Psoas muscle (tissue), 8 donors: ENCODE results near the gene AJAP1. TPM values are rescaled to one million over a fixed set of nuclear protein-coding genes. Genes with fewer than 3 reads are reported as not detected.

Source experiments
- ATAC-seq, 4 donors: fragments of 200-7000 bp; cut with Tn5 transposase; one replicate each; pipeline ENCODE4 v1.9.1; 2020; ENCODE audit warnings: moderate library complexity in 3 of 4, mild to moderate bottlenecking in 2 of 4
- DNase-seq, 2 donors: peaks; one replicate each; pipeline ENCODE4 v3.0.0-alpha.2; 2020
- H3K27ac ChIP-seq: fragments of 200-600 bp; one replicate; pipeline ENCODE4 v1.8.0; 2022
- H3K27me3 ChIP-seq, 3 donors: fragments of 200-600 bp in 1 of 3; one replicate each; pipeline versions ENCODE4 v1.6.1 to v1.8.0; 2013 to 2022; ENCODE audit warnings: low read length in 2 of 3, mild to moderate bottlenecking in 2 of 3, moderate library complexity in 1 of 3; ENCODE audit not compliant: insufficient read depth in 3 of 3
- H3K36me3 ChIP-seq, 2 donors: fragments of 200-600 bp in 1 of 2; one replicate each; pipeline versions ENCODE4 v1.6.1 to v1.8.0; 2013 to 2022; ENCODE audit warnings: low read depth in 1 of 2, mild to moderate bottlenecking in 1 of 2, moderate library complexity in 1 of 2; ENCODE audit not compliant: insufficient read depth in 1 of 2
- H3K4me1 ChIP-seq: fragments of 200-600 bp; one replicate; pipeline ENCODE4 v1.8.0; 2022
- H3K4me3 ChIP-seq: fragments of 200-600 bp; one replicate; pipeline ENCODE4 v1.8.0; 2022; ENCODE audit warnings: mild to moderate bottlenecking
- H3K9me3 ChIP-seq: fragments of 200-600 bp; one replicate; pipeline ENCODE4 v1.8.0; 2022
- CTCF ChIP-seq: fragments of 200-600 bp; IDR thresholded peaks from one replicate; pipeline ENCODE4 v1.8.0; 2022; ENCODE audit warnings: antibody characterized with exemption
- WGBS, 3 donors: extraction: QIAGEN DNeasy Blood & Tissue Kit; methylation state at CpG; one replicate each; pipeline versions ENCODE4 v1.1.6 to v1.1.7; 2013; 5-methylcytosine and 5-hydroxymethylcytosine counted together
- intact Hi-C, 2 donors: fragments of 100-400 bp; cut with DNase I; formaldehyde crosslinking; loops; one replicate each; pipeline versions ENCODE4 v1.11.0 to v1.14.2; 2022
- polyA plus RNA-seq, 3 donors: library from polyadenylated mRNA; stranded (reverse); fragments of 200-250 nt; gene quantifications; one replicate each; pipeline ENCODE4 v1.2.3, GENCODE V29; 2013
- total RNA-seq, 4 donors: library from RNA; stranded (reverse); fragmentation: NEBNext Ultra II Directional in 2 of 4; extraction: Animal tissue kit (Norgen Biotek cat#: 25700) in 2 of 4; gene quantifications; one replicate each; pipeline versions ENCODE4 v1.2.1 to v1.2.4, GENCODE V29; 2021 to 2023
- donor health status: healthy with polysubstance abuse.
- donor health status: DM: no; HTN: no; CAD: no; lungs with moderate emphysema.
- donor health status: Bipolar disorder and iron deficiency.
- donor health status: healthy.
- donor health status: DM: yes; HTN: yes; CAD: no.
- donor health status: DM: no; HTN: no; CAD: no.
- donor health status: DM: no; HTN: no; CAD: no.
- donor health status: DM: yes; HTN: yes; CAD: no.

The AJAP1 gene
- total and polyA plus RNA-seq, 7 donors, result under 0.01 to 1.4 (median 0.07) TPM

- intact Hi-C loops, result no loop called here
- no peak for TF ChIP-seq CTCF
- H3K27me3 ChIP-seq, result peaks cover 0 to 2% (median 0%) of the 10 kb centered on the region in 3 donors
- H3K27ac ChIP-seq, result no peak overlapping the region
- ATAC-seq (no peak), DNase-seq (no peak)
- WGBS, 3 donors, result 56 to 63% (median 62%) methylated on average over 3 of the region's 3 CpGs
- H3K4me1 ChIP-seq, result no peaks in the 10 kb centered on the region
- H3K4me3 ChIP-seq, result no peak overlapping the region
- H3K36me3 ChIP-seq, result no peaks in the 10 kb centered on the region
- H3K9me3 ChIP-seq, result no peaks in the 10 kb centered on the region
These were observed 95.8 kb downstream of the AJAP1 start for GRCh38 chr1:4750177-4750576.

GRCh38 chr1:4752059-4752458 lies 97.7 kb downstream of the AJAP1 start:
- Histone ChIP-seq H3K36me3 (no peaks in the 10 kb centered on the region), H3K9me3 (no peaks in the 10 kb centered on the region), H3K4me1 (no peaks in the 10 kb centered on the region), H3K27ac (no peak overlapping the region), H3K27me3 (peaks cover 0 to 2% (median 0%) of the 10 kb centered on the region in 3 donors), H3K4me3 (no peak overlapping the region)
- TF ChIP-seq CTCF, result no peak
- 49 to 61% (median 59%) methylated on average over 4 of the region's 4 CpGs for WGBS, 3 donors
- DNase-seq, result no peak
- intact Hi-C loops, result no loop called here
- ATAC-seq, result no peak

DNA sequence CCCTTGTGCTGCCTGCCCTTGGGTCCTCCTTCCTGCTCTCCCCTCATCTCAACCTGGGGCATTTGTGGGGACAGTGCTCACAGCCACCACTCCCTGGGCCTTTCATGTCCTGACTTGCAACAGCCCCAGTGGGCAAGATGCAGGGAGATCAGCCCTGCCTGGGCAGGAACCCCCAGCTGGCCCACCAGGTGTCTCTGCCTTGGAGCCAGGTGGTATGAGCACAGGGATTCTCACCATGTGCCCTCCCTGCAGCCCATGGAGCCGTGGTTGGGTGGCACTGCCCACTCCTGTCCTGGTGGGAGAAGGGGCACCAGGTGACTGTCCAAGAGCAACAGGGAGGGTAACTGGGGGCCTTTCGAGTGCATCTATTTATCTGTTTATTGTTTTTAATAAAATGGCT lies 100.4 kb downstream of the AJAP1 start:
- Histone ChIP-seq H3K9me3 (no peaks in the 10 kb centered on the region), H3K27ac (no peak overlapping the region), H3K4me3 (no peak overlapping the region), H3K4me1 (no peaks in the 10 kb centered on the region), H3K27me3 (no peaks in the 10 kb centered on the region), H3K36me3 (no peaks in the 10 kb centered on the region)
- DNase-seq (no peak), ATAC-seq (no peak)
- intact Hi-C loops, result no loop called here
- no peak for TF ChIP-seq CTCF
- WGBS, 3 donors, result 58 to 69% (median 62%) methylated on average over 2 of the region's 2 CpGs

DNA sequence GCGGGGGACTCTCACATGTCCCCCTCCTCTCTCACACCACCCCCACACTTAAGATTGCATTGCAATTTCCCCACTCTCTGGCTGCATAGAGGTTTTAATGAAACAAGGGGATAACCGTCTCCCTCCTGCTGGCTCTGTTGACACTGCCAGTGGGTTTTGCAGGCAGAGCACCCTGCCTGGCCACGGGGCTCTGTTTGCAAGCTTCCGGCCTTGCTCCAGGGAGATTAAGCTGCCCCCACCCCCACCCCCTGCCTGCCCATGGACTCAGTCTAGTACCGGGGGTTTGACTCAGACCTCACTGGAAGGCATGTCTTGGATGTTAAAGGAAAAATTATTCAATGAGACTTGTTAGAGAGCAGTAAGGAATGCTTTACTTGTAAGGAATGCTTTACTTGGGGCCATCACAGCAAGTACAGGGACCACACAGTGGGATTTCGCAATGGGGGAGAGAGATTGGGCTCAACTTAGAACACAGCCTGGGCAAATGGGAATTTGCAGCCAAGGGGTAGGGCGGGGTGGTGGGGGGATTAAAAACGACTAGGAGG lies 101.0 kb downstream of the AJAP1 start:
- no peaks in the 10 kb centered on the region for H3K9me3 ChIP-seq
- H3K4me1 ChIP-seq, result no peaks in the 10 kb centered on the region
- TF ChIP-seq CTCF, result no peak
- H3K4me3 ChIP-seq, result no peak overlapping the region
- WGBS, 3 donors, result 28 to 37% (median 32%) methylated on average over 8 of the region's 8 CpGs
- H3K27ac ChIP-seq, result no peak overlapping the region
- no peak for DNase-seq
- ATAC-seq, result no peak
- no peaks in the 10 kb centered on the region for H3K27me3 ChIP-seq
- H3K36me3 ChIP-seq, result no peaks in the 10 kb centered on the region
- intact Hi-C loops, result no loop called here

- DNase-seq (no peak), ATAC-seq (no peak)
- Histone ChIP-seq H3K36me3 (no peaks in the 10 kb centered on the region), H3K27me3 (no peaks in the 10 kb centered on the region), H3K9me3 (no peaks in the 10 kb centered on the region), H3K27ac (no peak overlapping the region), H3K4me3 (no peak overlapping the region), H3K4me1 (no peaks in the 10 kb centered on the region)
- intact Hi-C loops, result no loop called here
- TF ChIP-seq CTCF, result no peak
- WGBS, 3 donors, result 74 to 76% (median 76%) methylated on average over 8 of the region's 8 CpGs
These were observed 101.6 kb downstream of the AJAP1 start for GRCh38 chr1:4755864-4756504.
